ENCODE measurements around the gene PPP1R10.

DNA sequence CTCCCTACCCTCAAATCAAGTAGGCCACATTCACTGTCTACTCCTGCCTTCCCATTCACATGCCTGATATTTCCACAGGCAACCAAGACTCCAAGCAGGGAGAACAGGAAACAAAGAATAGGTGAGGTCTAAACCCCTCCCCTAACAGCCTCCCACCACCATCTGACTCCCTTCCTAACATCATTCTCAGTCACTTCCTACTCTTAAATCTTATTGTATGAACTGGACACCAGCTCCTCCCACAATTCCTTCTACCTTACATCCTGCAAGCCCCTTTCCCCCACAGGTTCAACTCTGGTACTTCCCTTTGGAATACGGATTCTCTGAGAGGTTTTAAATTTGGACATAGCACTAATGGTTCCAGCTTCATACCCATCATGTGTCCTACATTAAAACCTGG is 28.9 kb upstream of the PPP1R10 start:
- TF ChIP-seq EZH2 (IDR thresholded peaks at IDR 0.05; ENCODE audit: borderline replicate concordance) (no peak), CTCF (IDR thresholded peaks at IDR 0.05; ENCODE audit: poor library complexity) (no peak), EZH2phosphoT487 (IDR thresholded peaks at IDR 0.05; ENCODE audit: low read depth, severe bottlenecking, unreplicated experiment) (no peak)

All from hepatocyte (in vitro differentiated cells).